K562 (cell line): ENCODE measurements around the gene STOX1. TPM values are rescaled to one million over a fixed set of nuclear protein-coding genes. Genes with fewer than 3 reads are reported as not detected.

Experiments used
- E2F8 ChIP-seq: fragments of 450-650 bp; IDR thresholded peaks from 2 replicates; pipeline ENCODE4 v1.7.1; 2018; ENCODE audit warnings: mild to moderate bottlenecking, low read depth; ENCODE audit not compliant: partially characterized antibody
- ETS2 ChIP-seq: IDR thresholded peaks from 2 replicates; pipeline ENCODE4 v1.6.1; 2016; ENCODE audit warnings: borderline replicate concordance, missing genetic modification characterization, mild to moderate bottlenecking, moderate library complexity, missing compliant biosample characterization; ENCODE audit not compliant: poor library complexity, severe bottlenecking
- FOXK1 ChIP-seq: sonication (generic); formaldehyde crosslinking; IDR thresholded peaks from 2 replicates; pipeline ENCODE4 v1.8.0; 2022; ENCODE audit warnings: missing genetic modification reagents, mild to moderate bottlenecking, borderline replicate concordance
- FUS ChIP-seq: fragments of 200-400 bp; formaldehyde crosslinking; optimal IDR thresholded peaks from 2 replicates; pipeline ENCODE3; 2017; ENCODE audit warnings: low read depth, low read length
- HES1 ChIP-seq: fragments of 450-650 bp; IDR thresholded peaks from 2 replicates; pipeline ENCODE4 v1.6.1; 2016; ENCODE audit warnings: low read depth, mild to moderate bottlenecking, moderate library complexity
- ID3 ChIP-seq, 2 experiments: fragments of 250-450 bp in 1 of 2; fragments of 450-650 bp in 1 of 2; sonication (Bioruptor Pico) in 1 of 2; IDR thresholded peaks; 2 replicates each; pipeline versions ENCODE4 v1.6.1 to v1.8.0; 2016 to 2021; ENCODE audit warnings: mild to moderate bottlenecking in 2 of 2, moderate library complexity in 2 of 2, missing compliant biosample characterization in 1 of 2, missing genetic modification characterization in 1 of 2
- IFI16 ChIP-seq: fragments of 250-450 bp; sonication (Bioruptor Pico); IDR thresholded peaks from 2 replicates; pipeline ENCODE4 v2.1.2; 2022; ENCODE audit warnings: mild to moderate bottlenecking, inconsistent platforms
- IRF9 ChIP-seq: fragments of 450-650 bp; IDR thresholded peaks from 2 replicates; pipeline ENCODE4 v1.6.1; 2016; ENCODE audit warnings: missing biosample characterization, missing genetic modification characterization
- JUN ChIP-seq, 2 experiments: sonication (generic) in 1 of 2; formaldehyde crosslinking in 1 of 2; IDR thresholded peaks; 2 replicates each; pipeline versions ENCODE4 v1.6.1 to v1.8.0; 2012 to 2022; ENCODE audit warnings: borderline replicate concordance in 2 of 2, mild to moderate bottlenecking in 2 of 2, improper control_type of control experiment in 1 of 2, low read depth in 1 of 2, low read length in 1 of 2, missing genetic modification reagents in 1 of 2
- LCOR ChIP-seq: sonication (generic); formaldehyde crosslinking; IDR thresholded peaks from 2 replicates; pipeline ENCODE4 v1.8.0; 2022; ENCODE audit warnings: mild to moderate bottlenecking, missing genetic modification reagents
- NCOA2 ChIP-seq, 2 experiments: fragments of 450-650 bp; IDR thresholded peaks; 2 replicates each; pipeline ENCODE4 v1.6.1; 2018; ENCODE audit warnings: mild to moderate bottlenecking in 2 of 2, moderate library complexity in 1 of 2; ENCODE audit not compliant: partially characterized antibody in 2 of 2
- POLR3G ChIP-seq: IDR thresholded peaks from 2 replicates; pipeline ENCODE4 v1.6.1; 2011; ENCODE audit not compliant: insufficient read length, insufficient replicate concordance; ENCODE audit errors: extremely low read depth
- PTRF ChIP-seq: fragments of 450-650 bp; IDR thresholded peaks from 2 replicates; pipeline ENCODE4 v1.6.1; 2016; ENCODE audit warnings: mild to moderate bottlenecking, missing genetic modification characterization, missing compliant biosample characterization
- SMARCA4 ChIP-seq: fragments of 450-650 bp; IDR thresholded peaks from 2 replicates; pipeline ENCODE4 v1.6.1; 2016
- SRSF3 ChIP-seq: fragments of 200-400 bp; formaldehyde crosslinking; IDR thresholded peaks from 2 replicates; pipeline ENCODE4 v1.6.1; 2016; ENCODE audit warnings: mild to moderate bottlenecking, low read length, moderate library complexity; ENCODE audit not compliant: insufficient read depth
- TAF15 ChIP-seq: fragments of 200-400 bp; formaldehyde crosslinking; IDR thresholded peaks from 2 replicates; pipeline ENCODE4 v1.6.1; 2017; ENCODE audit warnings: mild to moderate bottlenecking, low read depth, low read length, moderate library complexity
- XRCC3 ChIP-seq: fragments of 450-650 bp; IDR thresholded peaks from 2 replicates; pipeline ENCODE4 v1.6.1; 2017; ENCODE audit warnings: mild to moderate bottlenecking, moderate library complexity
- ZFX ChIP-seq: sonication (generic); formaldehyde crosslinking; IDR thresholded peaks from 2 replicates; pipeline ENCODE4 v1.8.0; 2022; ENCODE audit warnings: mild to moderate bottlenecking, missing genetic modification reagents, moderate library complexity
- ZNF143 ChIP-seq: sonication (generic); formaldehyde crosslinking; IDR thresholded peaks from 2 replicates; pipeline ENCODE4 v1.9.0; 2022; ENCODE audit warnings: mild to moderate bottlenecking, missing genetic modification reagents
- ZNF551 ChIP-seq: fragments of 250-450 bp; sonication (Bioruptor Pico); IDR thresholded peaks from 2 replicates; pipeline ENCODE4 v1.5.0; 2021; ENCODE audit warnings: mild to moderate bottlenecking, moderate library complexity
- polyA plus RNA-seq, 8 experiments: library from polyadenylated mRNA; depleted of rRNA in 4 of 8; stranded (reverse) in 5 of 8; unstranded in 3 of 8; fragments of >200 nt; fragmentation: Nextera tagmentation in 2 of 8; fragmentation: Illumina TruSeq in 1 of 8; extraction: Ambion mirVana in 2 of 8; extraction: Trizol in 1 of 8; gene quantifications; 2 replicates each; pipeline versions ENCODE4 v1.2.1 to v1.2.3, GENCODE V29; 2011 to 2014; ENCODE audit warnings: inconsistent platforms in 1 of 8, missing spikeins in 1 of 8
- total RNA-seq, 7 experiments: library from RNA; depleted of rRNA in 6 of 7; stranded (reverse); fragments of >200 nt in 6 of 7; fragmentation: Illumina TruSeq in 2 of 7; extraction: Trizol in 2 of 7; gene quantifications; 2 replicates each; pipeline versions ENCODE4 v1.2.1 to v1.2.3, GENCODE V29; 2011 to 2021; ENCODE audit warnings: low replicate concordance in 1 of 7

STOX1 gene
- total and polyA plus RNA-seq, 9 of the 15 experiments (the other 6 are each of a cell fraction or from before 2014, with no cell fraction given) = 0.09 to 0.87 (median 0.29) TPM

- TF ChIP-seq E2F8 (peak; percentile 84), ZFX (CRISPR knock-in tag) (peak; percentile 97), IRF9 (tag) (no peak), NCOA2 (IDR thresholded peaks at IDR 0.05; ENCODE audit: partially characterized antibody in 2 of 2) (no peak), ZNF143 (CRISPR knock-in tag) (no peak), SRSF3 (no peak), PTRF (tag) (no peak), XRCC3 (no peak), LCOR (CRISPR knock-in tag) (peak; percentile 68), ZNF551 (no peak), JUN (IDR thresholded peaks at IDR 0.05; ENCODE audit: borderline replicate concordance, low read depth, low read length) (peak; percentile 69; the same call in 1 of the 2 replicates), JUN (CRISPR knock-in tag; IDR thresholded peaks at IDR 0.05; ENCODE audit: borderline replicate concordance) (no peak; the same call in 1 of the 2 replicates), SMARCA4 (no peak), FUS (no peak), IFI16 (CRISPR knock-in tag) (no peak), TAF15 (no peak), ETS2 (tag) (no peak), HES1 (peak; percentile 26; the same call in 1 of the 2 replicates), FOXK1 (peak; percentile 85; the same call in 1 of the 2 replicates), ID3 (CRISPR knock-in tag; IDR thresholded peaks at IDR 0.05) (no peak), ID3 (tag; IDR thresholded peaks at IDR 0.05) (no peak; the same call in 1 of the 2 replicates), POLR3G (no peak)
Observed at GRCh38 chr10:68901105-68901927, 74.0 kb downstream of the STOX1 start, which contains the start of gene DDX50 (continued).
